Osteoblast (primary cell): ENCODE results near the gene AXIN2. TPM values are rescaled to one million over a fixed set of nuclear protein-coding genes. Genes with fewer than 3 reads are reported as not detected.

ENCODE experiments used
- DNase-seq: peaks from one replicate; pipeline ENCODE4 v3.0.0; 2011; ENCODE audit warnings: low spot score, mixed read lengths; ENCODE audit not compliant: insufficient read length; ENCODE audit errors: missing footprints
- H2AFZ ChIP-seq: 2 replicates; pipeline ENCODE4 v1.6.0; 2011; ENCODE audit warnings: mild to moderate bottlenecking, low read length
- H3K27ac ChIP-seq: 2 replicates; pipeline ENCODE4 v1.5.1; 2011; ENCODE audit warnings: mild to moderate bottlenecking, low read depth, low read length, moderate library complexity
- H3K27me3 ChIP-seq: 2 replicates; pipeline ENCODE4 v1.6.0; 2012; ENCODE audit warnings: mild to moderate bottlenecking, control low read depth, inconsistent platforms, low read length, moderate library complexity; ENCODE audit not compliant: insufficient read depth
- H3K36me3 ChIP-seq: 2 replicates; pipeline ENCODE4 v1.5.1; 2011; ENCODE audit warnings: mild to moderate bottlenecking, low read length, control low read depth, moderate library complexity; ENCODE audit not compliant: insufficient read depth
- H3K4me1 ChIP-seq: 2 replicates; pipeline ENCODE4 v1.5.1; 2011; ENCODE audit warnings: mild to moderate bottlenecking, low read length, control low read depth, moderate library complexity; ENCODE audit not compliant: insufficient read depth
- H3K4me2 ChIP-seq: 2 replicates; pipeline ENCODE4 v1.6.0; 2011; ENCODE audit warnings: mild to moderate bottlenecking, low read length; ENCODE audit not compliant: insufficient read depth
- H3K4me3 ChIP-seq: fragments of 200-600 bp; sonication (generic); 3 replicates; pipeline ENCODE4 v1.5.1; 2012; ENCODE audit warnings: mild to moderate bottlenecking, low read length, inconsistent platforms; ENCODE audit not compliant: insufficient read depth
- H3K79me2 ChIP-seq: 2 replicates; pipeline ENCODE4 v1.6.0; 2012; ENCODE audit warnings: mild to moderate bottlenecking, low read length, control low read depth, inconsistent platforms; ENCODE audit not compliant: insufficient read depth
- H3K9me3 ChIP-seq: 2 replicates; pipeline ENCODE4 v1.5.1; 2011; ENCODE audit warnings: low read depth, low read length, control low read depth
- H4K20me1 ChIP-seq: 2 replicates; pipeline ENCODE4 v1.6.0; 2012; ENCODE audit warnings: mild to moderate bottlenecking, low read length, control low read depth; ENCODE audit not compliant: insufficient read depth
- CTCF ChIP-seq: IDR thresholded peaks from 2 replicates; pipeline ENCODE4 v1.5.1; 2011; ENCODE audit warnings: mild to moderate bottlenecking, low read depth, low read length, moderate library complexity; ENCODE audit errors: extremely low read depth
- total RNA-seq: library from RNA; depleted of rRNA; stranded (reverse); fragments of >200 nt; gene quantifications from 2 replicates; pipeline ENCODE4 v1.2.3, GENCODE V29; 2012

Gene AXIN2
- total RNA-seq, 1 donor = 5.1 TPM

- Histone ChIP-seq H3K4me3 (no peak overlapping the region), H3K79me2 (no peaks in the 10 kb centered on the region), H4K20me1 (no peaks in the 10 kb centered on the region), H3K9me3 (no peaks in the 10 kb centered on the region), H2AFZ (no peak overlapping the region), H3K4me2 (no peak overlapping the region), H3K36me3 (peaks cover 13% of the 10 kb centered on the region), H3K4me1 (peaks cover 20% of the 10 kb centered on the region), H3K27me3 (no peaks in the 10 kb centered on the region), H3K27ac (no peak overlapping the region)
- DNase-seq = peak; percentile 88
- TF ChIP-seq CTCF = no peak
These were observed 25.5 kb downstream of the AXIN2 start for GRCh38 chr17:65535777-65536572.

GRCh38 chr17:65533852-65534457 lies 27.5 kb downstream of the AXIN2 start:
- Histone ChIP-seq H3K4me3 (no peak overlapping the region), H3K27ac (no peak overlapping the region), H4K20me1 (no peaks in the 10 kb centered on the region), H3K36me3 (peaks cover 13% of the 10 kb centered on the region), H3K79me2 (no peaks in the 10 kb centered on the region), H3K27me3 (no peaks in the 10 kb centered on the region), H3K4me1 (peaks cover 25% of the 10 kb centered on the region), H2AFZ (no peak overlapping the region), H3K4me2 (no peak overlapping the region), H3K9me3 (no peaks in the 10 kb centered on the region)
- peak; percentile 36 for DNase-seq
- TF ChIP-seq CTCF = no peak

GRCh38 chr17:65533056-65533745 lies 28.2 kb downstream of the AXIN2 start:
- no peaks in the 10 kb centered on the region for H3K9me3 ChIP-seq
- H3K36me3 ChIP-seq = peaks cover 13% of the 10 kb centered on the region
- no peak overlapping the region for H3K4me3 ChIP-seq
- DNase-seq = peak; percentile 46
- H4K20me1 ChIP-seq = no peaks in the 10 kb centered on the region
- H3K79me2 ChIP-seq = no peaks in the 10 kb centered on the region
- no peaks in the 10 kb centered on the region for H3K27me3 ChIP-seq
- H2AFZ ChIP-seq = no peak overlapping the region
- TF ChIP-seq CTCF = no peak
- no peak overlapping the region for H3K27ac ChIP-seq
- H3K4me1 ChIP-seq = peaks cover 25% of the 10 kb centered on the region
- H3K4me2 ChIP-seq = no peak overlapping the region
